ENCODE results near the gene FBXO15. TPM values are rescaled to one million over a fixed set of nuclear protein-coding genes. Genes with fewer than 3 reads are reported as not detected.

FBXO15 gene
- total and polyA plus RNA-seq, 2 donors (not counting 3 experiments of a cell fraction or from before 2014, with no cell fraction given), result not detected

DNA sequence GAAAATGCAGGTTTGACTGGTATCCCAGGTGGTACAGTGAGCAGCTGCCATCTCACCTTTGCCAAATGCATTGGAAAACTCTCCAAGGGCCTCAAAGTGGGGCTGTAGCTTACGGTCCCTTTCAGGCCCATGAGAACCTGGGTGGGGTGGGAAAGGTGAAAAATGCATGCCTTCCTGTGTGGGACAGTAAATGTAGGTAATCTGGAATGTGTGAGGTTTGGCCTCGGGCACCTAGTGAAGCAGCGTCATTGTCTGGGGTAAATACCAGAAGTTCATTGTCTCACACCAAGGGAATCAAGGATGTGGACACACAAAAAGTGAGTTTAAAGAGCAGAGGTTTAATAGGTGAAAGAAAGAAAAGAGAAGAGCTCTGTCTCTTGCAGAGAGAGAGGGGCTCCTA, 37.2 kb upstream of the FBXO15 start:
- no TSS peak for BruUV-seq (replicated peaks)
- Histone ChIP-seq H3K9me1 (replicated peaks; ENCODE audit: control insufficient read depth, extremely low read depth, insufficient read depth, low read length) (no peaks in the 10 kb centered on the region), H3K36me3 (ENCODE audit: control insufficient read depth in 2 of 2, extremely low read depth in 1 of 2, insufficient read depth in 2 of 2, low read length in 2 of 2) (no peaks in the 10 kb centered on the region), H3K4me1 (ENCODE audit: control insufficient read depth, extremely low read depth, insufficient read depth, low read length) (no peaks in the 10 kb centered on the region), H3K9me3 (replicated peaks; ENCODE audit: control insufficient read depth, insufficient read depth, low read length) (no peaks in the 10 kb centered on the region), H3K79me2 (ENCODE audit: control insufficient read depth, insufficient read depth, low read length) (no peaks in the 10 kb centered on the region), H2AFZ (ENCODE audit: low read depth, low read length) (no peak overlapping the region), H3K27ac (ENCODE audit: insufficient read depth, low read depth, low read length) (no peak overlapping the region), H3K4me3 (replicated peaks in 1 of 3; ENCODE audit: insufficient read depth in 1 of 3, low read depth in 1 of 3, low read length in 3 of 3) (no peak overlapping the region), H3K9ac (replicated peaks; ENCODE audit: extremely low read depth, insufficient read depth, low read length) (no peak overlapping the region), H3K27me3 (ENCODE audit: control insufficient read depth in 2 of 2, insufficient read depth in 2 of 2, low read length in 2 of 2) (peaks cover 0 to 1% of the 10 kb centered on the region in 2 experiments), H3K4me2 (ENCODE audit: insufficient read depth, low read length) (no peak overlapping the region), H4K20me1 (replicated peaks; ENCODE audit: control insufficient read depth, extremely low read depth, insufficient read depth, low read length) (no peaks in the 10 kb centered on the region)
- intact Hi-C loops (cut with micrococcal nuclease), result no loop called here
- ChIA-PET POLR2A (no interaction called here), CTCF (interaction anchor here (1.2 kb wide), 1 partner anchor 158 kb away, joined by 3 read pairs; no protein-coding TSS in a partner anchor)
- TF ChIP-seq MAX (IDR thresholded peaks at IDR 0.05; ENCODE audit: insufficient read depth, insufficient read length), result no peak
- no peak for DNase-seq (ENCODE audit: low read depth, low spot score)
- dilution Hi-C loops (cut with MboI; ENCODE audit: extremely low pct_ligation_motif_present, low sequenced_read_pairs), result no loop called here
- no peak for FAIRE-seq

- H2AFZ ChIP-seq (ENCODE audit: low read depth, low read length), result no peak overlapping the region
- no peak for TF ChIP-seq CTCF (IDR thresholded peaks at IDR 0.05; ENCODE audit: extremely low read depth in 1 of 2, insufficient read depth in 1 of 2, low read depth in 1 of 2, low read length in 2 of 2)
- TF ChIP-seq MYC (IDR thresholded peaks at IDR 0.05; ENCODE audit: low read depth, low read length), result no peak
- no peak for TF ChIP-seq EZH2 (IDR thresholded peaks at IDR 0.05; ENCODE audit: borderline replicate concordance, low read depth, low read length, severe bottlenecking)
- TF ChIP-seq FOS (IDR thresholded peaks at IDR 0.05; ENCODE audit: borderline replicate concordance, insufficient read depth, low read length), result no peak
- no peak for TF ChIP-seq GATA2 (IDR thresholded peaks at IDR 0.05; ENCODE audit: insufficient read depth, insufficient read length, low read depth, low read length)
- H3K36me3 ChIP-seq (ENCODE audit: control insufficient read depth in 2 of 2, extremely low read depth in 1 of 2, insufficient read depth in 2 of 2, low read length in 2 of 2), result no peaks in the 10 kb centered on the region
- H3K79me2 ChIP-seq (ENCODE audit: control insufficient read depth, insufficient read depth, low read length), result no peaks in the 10 kb centered on the region
- no peaks in the 10 kb centered on the region for H3K4me1 ChIP-seq (ENCODE audit: control insufficient read depth, extremely low read depth, insufficient read depth, low read length)
- no peaks in the 10 kb centered on the region for H3K9me1 ChIP-seq (replicated peaks; ENCODE audit: control insufficient read depth, extremely low read depth, insufficient read depth, low read length)
- peaks cover 0 to 1% of the 10 kb centered on the region in 2 experiments for H3K27me3 ChIP-seq (ENCODE audit: control insufficient read depth in 2 of 2, insufficient read depth in 2 of 2, low read length in 2 of 2)
- dilution Hi-C loops (cut with MboI; ENCODE audit: extremely low pct_ligation_motif_present, low sequenced_read_pairs) (no loop called here), intact Hi-C loops (cut with micrococcal nuclease) (no loop called here)
- no peaks in the 10 kb centered on the region for H4K20me1 ChIP-seq (replicated peaks; ENCODE audit: control insufficient read depth, extremely low read depth, insufficient read depth, low read length)
- no peak overlapping the region for H3K4me3 ChIP-seq (replicated peaks in 1 of 3; ENCODE audit: insufficient read depth in 1 of 3, low read depth in 1 of 3, low read length in 3 of 3)
- no peaks in the 10 kb centered on the region for H3K9me3 ChIP-seq (replicated peaks; ENCODE audit: control insufficient read depth, insufficient read depth, low read length)
- DNase-seq (ENCODE audit: low read depth, low spot score) (no peak), FAIRE-seq (no peak)
- BruUV-seq (replicated peaks), result no TSS peak
- H3K27ac ChIP-seq (ENCODE audit: insufficient read depth, low read depth, low read length), result no peak overlapping the region
- CTCF ChIA-PET, result no interaction called here
- H3K9ac ChIP-seq (replicated peaks; ENCODE audit: extremely low read depth, insufficient read depth, low read length), result no peak overlapping the region
- no peak overlapping the region for H3K4me2 ChIP-seq (ENCODE audit: insufficient read depth, low read length)
- POLR2A ChIA-PET, result no interaction called here
Observed at GRCh38 chr18:74183130-74183529, 35.5 kb upstream of the FBXO15 start.
